Retinal pigment epithelial cell (primary cell): ENCODE measurements around the gene IFT80.

Source experiments
- DNase-seq: peaks from one replicate; pipeline ENCODE4 v3.0.0-alpha.2; 2010; ENCODE audit warnings: low read depth
- H3K4me3 ChIP-seq: 2 replicates; pipeline ENCODE4 v1.5.1; 2011; ENCODE audit warnings: mild to moderate bottlenecking, low read length, control low read depth, moderate library complexity
- CTCF ChIP-seq: conservative IDR thresholded peaks from 2 replicates; pipeline ENCODE4 v1.5.1; 2011; ENCODE audit warnings: low read depth, low read length, control low read depth, inconsistent platforms

IFT80 gene

GRCh38 chr3:160278210-160278609, 120.8 kb downstream of the IFT80 start:
- no peak for TF ChIP-seq CTCF
- H3K4me3 ChIP-seq, result no peak overlapping the region
- no peak for DNase-seq

DNA sequence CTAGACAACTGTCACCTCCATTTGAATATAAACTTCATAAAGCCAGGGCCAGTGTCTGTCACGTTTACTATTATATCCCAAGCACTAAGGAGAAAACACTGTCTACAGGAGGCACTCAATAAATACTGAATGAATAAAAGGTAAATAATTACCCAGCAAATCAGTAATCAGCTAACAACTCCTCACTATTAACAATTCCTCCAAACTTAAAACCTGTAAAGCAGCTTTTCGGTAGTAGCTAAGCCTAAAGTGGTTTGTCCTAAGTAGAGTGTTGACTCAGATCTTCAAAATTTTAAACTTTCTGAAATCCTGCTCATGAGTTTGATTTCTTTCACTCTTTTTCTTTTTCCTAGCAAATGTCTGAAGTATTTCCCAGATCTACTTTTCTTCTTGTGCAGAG, 133.9 kb downstream of the IFT80 start:
- no peak overlapping the region for H3K4me3 ChIP-seq
- DNase-seq, result no peak
- TF ChIP-seq CTCF, result no peak

DNA sequence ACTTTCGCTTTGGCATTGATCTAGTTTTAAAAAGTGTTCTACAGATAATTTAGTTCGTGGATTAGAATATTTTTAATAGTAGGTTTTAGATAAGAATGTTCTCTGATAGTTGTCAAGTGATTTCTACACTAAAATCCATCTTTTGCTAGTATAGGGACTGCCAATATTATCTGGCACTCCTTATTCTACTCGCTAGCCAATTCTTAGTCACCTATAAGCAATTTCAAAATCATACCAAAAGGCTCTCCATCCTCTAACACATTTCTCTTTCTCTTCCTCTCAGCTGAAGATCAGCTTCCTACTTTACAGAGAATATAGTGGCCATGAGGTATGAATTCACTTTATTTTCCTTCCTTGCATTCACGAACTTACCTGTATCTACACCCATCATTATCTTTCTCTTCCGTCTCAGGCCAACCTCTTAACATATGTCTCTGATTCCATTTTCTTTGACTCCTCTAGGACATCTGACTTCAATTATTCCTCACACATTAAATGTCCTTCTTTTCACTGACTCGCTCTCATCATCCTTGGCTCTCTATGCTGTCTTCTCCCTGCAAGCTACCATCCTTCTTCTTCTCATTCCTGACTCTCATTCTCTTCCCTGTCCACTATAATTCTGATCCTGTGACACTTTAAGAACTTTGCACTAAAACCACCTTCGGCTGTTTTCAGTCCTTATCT, 138.3 kb downstream of the IFT80 start:
- no peak for TF ChIP-seq CTCF
- DNase-seq, result no peak
- H3K4me3 ChIP-seq, result no peak overlapping the region

DNA sequence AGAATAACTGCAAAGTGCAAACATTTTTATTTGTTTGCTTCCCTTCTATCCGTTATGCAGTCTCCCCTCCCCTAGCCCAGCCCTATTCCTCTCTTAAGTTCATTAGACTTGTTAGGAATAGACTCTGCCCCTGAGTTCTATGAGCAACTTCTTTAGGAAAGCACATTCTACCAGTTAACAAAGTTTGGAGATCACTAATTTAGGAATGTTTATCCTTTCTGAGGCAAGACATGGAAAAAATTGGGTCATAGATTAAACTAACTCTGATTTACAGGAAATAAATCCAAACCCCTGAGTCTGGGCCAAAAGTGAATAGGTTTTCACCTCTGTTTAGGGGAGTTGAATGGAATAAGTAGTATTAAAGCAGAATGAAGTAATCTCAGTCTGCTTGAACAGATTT, 139.4 kb downstream of the IFT80 start:
- no peak for TF ChIP-seq CTCF
- no peak overlapping the region for H3K4me3 ChIP-seq
- DNase-seq, result no peak

GRCh38 chr3:160257606-160258005, 141.4 kb downstream of the IFT80 start:
- DNase-seq, result no peak
- no peak for TF ChIP-seq CTCF
- H3K4me3 ChIP-seq, result no peak overlapping the region

GRCh38 chr3:160253298-160253697, 145.7 kb downstream of the IFT80 start:
- H3K4me3 ChIP-seq, result no peak overlapping the region
- DNase-seq, result no peak
- no peak for TF ChIP-seq CTCF

- H3K4me3 ChIP-seq, result no peak overlapping the region
- TF ChIP-seq CTCF, result no peak
- no peak for DNase-seq
Observed at GRCh38 chr3:160247766-160248165, 151.3 kb downstream of the IFT80 start.
